ENCODE data around the gene VPS9D1. TPM values are rescaled to one million over a fixed set of nuclear protein-coding genes. Genes with fewer than 3 reads are reported as not detected.

The VPS9D1 gene
- polyA plus RNA-seq, 1 donor from 2014 or later = 29.9 TPM

DNA sequence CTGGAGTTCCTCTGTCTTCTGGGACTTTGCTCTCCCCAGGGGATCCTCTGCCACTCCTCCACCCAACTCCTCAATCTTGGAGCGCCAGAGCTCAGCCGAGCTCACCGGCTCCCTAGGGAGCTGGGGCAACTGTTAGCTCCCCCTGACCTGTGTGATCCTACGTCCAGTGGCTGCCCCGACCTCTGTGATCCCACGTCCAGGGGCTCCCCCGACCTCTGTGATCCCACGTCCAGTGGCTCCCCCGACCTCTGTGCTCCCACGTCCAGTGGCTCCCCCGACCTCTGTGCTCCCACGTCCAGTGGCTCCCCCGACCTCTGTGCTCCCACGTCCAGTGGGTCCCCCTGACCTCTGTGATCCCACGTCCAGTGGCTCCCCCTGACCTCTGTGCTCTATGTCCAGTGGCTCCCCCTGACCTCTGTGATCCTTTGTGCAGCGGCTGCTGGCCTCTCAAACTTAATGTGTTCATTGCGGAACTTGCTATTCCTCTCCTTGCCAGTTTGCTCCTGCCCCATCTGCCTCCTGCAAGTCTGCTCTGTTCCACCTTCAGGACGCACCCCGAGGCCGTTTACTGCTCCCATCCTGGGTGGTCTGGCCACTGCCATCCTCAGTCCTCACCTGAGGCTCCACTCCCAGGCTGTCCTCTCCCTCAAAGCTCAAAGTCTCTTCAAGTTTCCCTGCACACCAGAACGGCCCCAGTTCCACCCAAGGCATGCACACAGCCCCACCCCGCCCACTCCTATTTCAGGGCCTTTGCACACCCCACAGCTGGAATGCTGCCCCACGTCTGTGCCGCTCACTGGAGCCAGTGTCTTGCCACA lies 2.8 kb downstream of the VPS9D1 start:
- no peaks in the 10 kb centered on the region for H3K9me3 ChIP-seq (ENCODE audit: low read length)
- TF ChIP-seq EP300 (conservative IDR thresholded peaks at IDR 0.05; ENCODE audit: poor library complexity, severe bottlenecking) (no peak), RAD21 (conservative IDR thresholded peaks at IDR 0.05) (no peak), POLR2AphosphoS5 (IDR thresholded peaks at IDR 0.05) (no peak), TAF1 (IDR thresholded peaks at IDR 0.05; ENCODE audit: low read depth) (no peak), SMC3 (conservative IDR thresholded peaks at IDR 0.05; ENCODE audit: poor library complexity) (no peak), MXI1 (conservative IDR thresholded peaks at IDR 0.05; ENCODE audit: poor library complexity, severe bottlenecking) (no peak), EZH2 (IDR thresholded peaks at IDR 0.05; ENCODE audit: borderline replicate concordance, insufficient read depth, low read length, poor library complexity, severe bottlenecking) (no peak)
- TF ChIP-seq, protein P1, sequence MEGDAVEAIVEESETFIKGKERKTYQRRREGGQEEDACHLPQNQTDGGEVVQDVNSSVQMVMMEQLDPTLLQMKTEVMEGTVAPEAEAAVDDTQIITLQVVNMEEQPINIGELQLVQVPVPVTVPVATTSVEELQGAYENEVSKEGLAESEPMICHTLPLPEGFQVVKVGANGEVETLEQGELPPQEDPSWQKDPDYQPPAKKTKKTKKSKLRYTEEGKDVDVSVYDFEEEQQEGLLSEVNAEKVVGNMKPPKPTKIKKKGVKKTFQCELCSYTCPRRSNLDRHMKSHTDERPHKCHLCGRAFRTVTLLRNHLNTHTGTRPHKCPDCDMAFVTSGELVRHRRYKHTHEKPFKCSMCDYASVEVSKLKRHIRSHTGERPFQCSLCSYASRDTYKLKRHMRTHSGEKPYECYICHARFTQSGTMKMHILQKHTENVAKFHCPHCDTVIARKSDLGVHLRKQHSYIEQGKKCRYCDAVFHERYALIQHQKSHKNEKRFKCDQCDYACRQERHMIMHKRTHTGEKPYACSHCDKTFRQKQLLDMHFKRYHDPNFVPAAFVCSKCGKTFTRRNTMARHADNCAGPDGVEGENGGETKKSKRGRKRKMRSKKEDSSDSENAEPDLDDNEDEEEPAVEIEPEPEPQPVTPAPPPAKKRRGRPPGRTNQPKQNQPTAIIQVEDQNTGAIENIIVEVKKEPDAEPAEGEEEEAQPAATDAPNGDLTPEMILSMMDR (IDR thresholded peaks at IDR 0.05; ENCODE audit: poor library complexity, severe bottlenecking) = no peak
- TF ChIP-seq, protein P2, sequence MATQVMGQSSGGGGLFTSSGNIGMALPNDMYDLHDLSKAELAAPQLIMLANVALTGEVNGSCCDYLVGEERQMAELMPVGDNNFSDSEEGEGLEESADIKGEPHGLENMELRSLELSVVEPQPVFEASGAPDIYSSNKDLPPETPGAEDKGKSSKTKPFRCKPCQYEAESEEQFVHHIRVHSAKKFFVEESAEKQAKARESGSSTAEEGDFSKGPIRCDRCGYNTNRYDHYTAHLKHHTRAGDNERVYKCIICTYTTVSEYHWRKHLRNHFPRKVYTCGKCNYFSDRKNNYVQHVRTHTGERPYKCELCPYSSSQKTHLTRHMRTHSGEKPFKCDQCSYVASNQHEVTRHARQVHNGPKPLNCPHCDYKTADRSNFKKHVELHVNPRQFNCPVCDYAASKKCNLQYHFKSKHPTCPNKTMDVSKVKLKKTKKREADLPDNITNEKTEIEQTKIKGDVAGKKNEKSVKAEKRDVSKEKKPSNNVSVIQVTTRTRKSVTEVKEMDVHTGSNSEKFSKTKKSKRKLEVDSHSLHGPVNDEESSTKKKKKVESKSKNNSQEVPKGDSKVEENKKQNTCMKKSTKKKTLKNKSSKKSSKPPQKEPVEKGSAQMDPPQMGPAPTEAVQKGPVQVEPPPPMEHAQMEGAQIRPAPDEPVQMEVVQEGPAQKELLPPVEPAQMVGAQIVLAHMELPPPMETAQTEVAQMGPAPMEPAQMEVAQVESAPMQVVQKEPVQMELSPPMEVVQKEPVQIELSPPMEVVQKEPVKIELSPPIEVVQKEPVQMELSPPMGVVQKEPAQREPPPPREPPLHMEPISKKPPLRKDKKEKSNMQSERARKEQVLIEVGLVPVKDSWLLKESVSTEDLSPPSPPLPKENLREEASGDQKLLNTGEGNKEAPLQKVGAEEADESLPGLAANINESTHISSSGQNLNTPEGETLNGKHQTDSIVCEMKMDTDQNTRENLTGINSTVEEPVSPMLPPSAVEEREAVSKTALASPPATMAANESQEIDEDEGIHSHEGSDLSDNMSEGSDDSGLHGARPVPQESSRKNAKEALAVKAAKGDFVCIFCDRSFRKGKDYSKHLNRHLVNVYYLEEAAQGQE (IDR thresholded peaks at IDR 0.05; ENCODE audit: borderline replicate concordance) = no peak

DNA sequence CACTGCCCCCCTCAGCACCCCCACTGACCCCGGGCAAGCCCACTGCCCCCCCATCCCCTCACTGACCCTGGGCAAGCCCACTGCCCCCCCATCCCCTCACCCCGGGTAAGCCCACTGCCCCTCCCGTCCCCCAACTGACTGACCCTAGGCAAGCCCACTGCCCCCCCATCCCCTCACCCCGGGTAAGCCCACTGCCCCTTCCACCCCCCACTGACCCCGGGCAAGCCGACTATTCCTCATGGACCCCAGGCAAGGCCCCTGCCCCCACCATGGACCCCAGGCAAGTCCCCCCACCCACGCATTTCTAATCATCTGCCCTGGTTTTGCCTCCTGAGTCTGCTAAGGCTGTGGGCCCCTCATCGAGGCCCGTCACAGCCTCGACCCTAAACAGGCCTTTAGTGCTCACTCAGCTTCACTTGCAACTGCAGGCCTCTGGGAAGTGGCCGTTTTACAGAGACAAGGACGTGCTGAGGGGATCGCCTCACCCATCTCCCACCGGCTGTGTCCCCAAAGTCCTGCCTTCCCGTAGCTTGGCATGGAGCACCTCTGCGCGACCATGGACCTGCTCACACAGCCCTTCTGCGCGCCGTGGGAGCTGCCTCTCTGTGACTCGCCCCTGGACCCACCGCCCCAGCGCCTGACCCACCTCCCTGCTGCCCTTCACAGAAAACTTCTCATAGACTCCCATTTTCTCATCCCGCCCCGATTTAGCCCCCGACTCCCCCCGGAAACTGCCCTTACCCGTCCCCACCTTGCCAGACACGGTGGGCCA lies 3.6 kb downstream of the VPS9D1 start:
- Histone ChIP-seq H3K9me3 (ENCODE audit: low read length) (no peaks in the 10 kb centered on the region), H3K79me2 (replicated peaks; ENCODE audit: insufficient read depth, low read length) (no peaks in the 10 kb centered on the region), H4K20me1 (ENCODE audit: insufficient read depth) (peaks cover 3% of the 10 kb centered on the region), H2AFZ (ENCODE audit: low read depth, low read length) (no peak overlapping the region), H3K27me3 (ENCODE audit: insufficient read depth, low read depth, low read length) (no peaks in the 10 kb centered on the region), H3K4me3 (ENCODE audit: low read length) (no peak overlapping the region), H3K9ac (ENCODE audit: low read length) (no peak overlapping the region), H3F3A (ENCODE audit: insufficient read depth, low read length, poor library complexity, severe bottlenecking) (no peaks in the 10 kb centered on the region), H3K9me2 (ENCODE audit: insufficient read depth, low read length) (no peaks in the 10 kb centered on the region), H3K27ac (ENCODE audit: low read length) (no peak overlapping the region), H3K36me3 (ENCODE audit: insufficient read depth, low read length) (no peaks in the 10 kb centered on the region), H3K4me2 (ENCODE audit: low read length) (no peak overlapping the region)
- TF ChIP-seq MXI1 (conservative IDR thresholded peaks at IDR 0.05; ENCODE audit: poor library complexity, severe bottlenecking) (no peak), RAD21 (conservative IDR thresholded peaks at IDR 0.05) (no peak), EP300 (conservative IDR thresholded peaks at IDR 0.05; ENCODE audit: poor library complexity, severe bottlenecking) (no peak), TAF1 (IDR thresholded peaks at IDR 0.05; ENCODE audit: low read depth) (no peak), EZH2 (IDR thresholded peaks at IDR 0.05; ENCODE audit: borderline replicate concordance, insufficient read depth, low read length, poor library complexity, severe bottlenecking) (no peak), SMC3 (conservative IDR thresholded peaks at IDR 0.05; ENCODE audit: poor library complexity) (no peak), POLR2AphosphoS5 (IDR thresholded peaks at IDR 0.05) (no peak)
- TF ChIP-seq, protein P2 (IDR thresholded peaks at IDR 0.05; ENCODE audit: borderline replicate concordance) = no peak
- TF ChIP-seq, protein P1 (IDR thresholded peaks at IDR 0.05; ENCODE audit: poor library complexity, severe bottlenecking) = no peak

More for the DNA sequence above, 2.8 kb downstream of the VPS9D1 start:
- no peak overlapping the region for H3K9ac ChIP-seq (ENCODE audit: low read length)
- no peak overlapping the region for H3K4me3 ChIP-seq (ENCODE audit: low read length)
- H3K27me3 ChIP-seq (ENCODE audit: insufficient read depth, low read depth, low read length) = no peaks in the 10 kb centered on the region
- no peaks in the 10 kb centered on the region for H3K36me3 ChIP-seq (ENCODE audit: insufficient read depth, low read length)
- H3K9me2 ChIP-seq (ENCODE audit: insufficient read depth, low read length) = no peaks in the 10 kb centered on the region
- H3K27ac ChIP-seq (ENCODE audit: low read length) = no peak overlapping the region
- no peaks in the 10 kb centered on the region for H3K79me2 ChIP-seq (replicated peaks; ENCODE audit: insufficient read depth, low read length)
- H3F3A ChIP-seq (ENCODE audit: insufficient read depth, low read length, poor library complexity, severe bottlenecking) = no peaks in the 10 kb centered on the region
- H4K20me1 ChIP-seq (ENCODE audit: insufficient read depth) = peaks cover 9% of the 10 kb centered on the region
- H3K4me2 ChIP-seq (ENCODE audit: low read length) = no peak overlapping the region
- H2AFZ ChIP-seq (ENCODE audit: low read depth, low read length) = no peak overlapping the region

Measured in neural cell (in vitro differentiated cells).